ENCODE measurements around the gene TLR6.

- TF ChIP-seq CTCF (IDR thresholded peaks at IDR 0.05) (no peak), POLR2A (IDR thresholded peaks at IDR 0.05) (no peak)
These were observed 32.5 kb upstream of the TLR6 start for GRCh38 chr4:38889143-38889542.

All from body of pancreas (tissue), 4 donors.